NT2/D1 (cell line): ENCODE results near the gene MORN5.
A peak's percentile ranks its signal among the peaks of the same experiment; 100 is the strongest.

Experiments
- DNase-seq: peaks from one replicate; pipeline ENCODE4 v3.0.0-alpha.2; 2011; ENCODE audit warnings: low read depth, low spot score
- H3K27me3 ChIP-seq: 2 replicates; pipeline ENCODE4 v1.6.0; 2011; ENCODE audit warnings: mild to moderate bottlenecking; ENCODE audit not compliant: insufficient read length, insufficient read depth
- H3K36me3 ChIP-seq: 2 replicates; pipeline ENCODE4 v1.6.1; 2011; ENCODE audit warnings: mild to moderate bottlenecking, low read length, mixed read lengths; ENCODE audit not compliant: insufficient read depth, insufficient read length
- H3K4me1 ChIP-seq: 2 replicates; pipeline ENCODE4 v1.5.1; 2011; ENCODE audit not compliant: insufficient read depth, insufficient read length
- H3K4me3 ChIP-seq: 2 replicates; pipeline ENCODE4 v1.5.1; 2011; ENCODE audit warnings: low read depth; ENCODE audit not compliant: insufficient read length
- H3K9ac ChIP-seq: 2 replicates; pipeline ENCODE4 v1.6.0; 2011; ENCODE audit warnings: low read depth; ENCODE audit not compliant: insufficient read length
- H3K9me3 ChIP-seq: 2 replicates; pipeline ENCODE4 v1.5.1; 2011; ENCODE audit warnings: mild to moderate bottlenecking, low read length; ENCODE audit not compliant: insufficient read depth
- SUZ12 ChIP-seq: IDR thresholded peaks from 2 replicates; pipeline ENCODE4 v1.6.1; 2011; ENCODE audit not compliant: insufficient read length, insufficient read depth; ENCODE audit errors: extremely low read depth
- YY1 ChIP-seq: IDR thresholded peaks from 2 replicates; pipeline ENCODE4 v1.6.1; 2011; ENCODE audit not compliant: insufficient read length, insufficient read depth
- ZNF274 ChIP-seq: IDR thresholded peaks from 2 replicates; pipeline ENCODE4 v1.6.1; 2011; ENCODE audit warnings: mild to moderate bottlenecking, low read depth, low read length

The MORN5 gene

GRCh38 chr9:122151267-122151828 is 8.4 kb upstream of the MORN5 start:
- no peak for TF ChIP-seq YY1
- no peak for TF ChIP-seq ZNF274
- TF ChIP-seq SUZ12 = no peak
- no peak overlapping the region for H3K9ac ChIP-seq
- peaks cover 48% of the 10 kb centered on the region for H3K36me3 ChIP-seq
- DNase-seq = no peak
- H3K4me3 ChIP-seq = no peak overlapping the region
- no peaks in the 10 kb centered on the region for H3K27me3 ChIP-seq
- no peaks in the 10 kb centered on the region for H3K4me1 ChIP-seq
- no peaks in the 10 kb centered on the region for H3K9me3 ChIP-seq

- Histone ChIP-seq H3K36me3 (peaks cover 19% of the 10 kb centered on the region), H3K4me1 (no peaks in the 10 kb centered on the region), H3K27me3 (no peaks in the 10 kb centered on the region), H3K9ac (no peak overlapping the region), H3K4me3 (no peak overlapping the region), H3K9me3 (no peaks in the 10 kb centered on the region)
- no peak for TF ChIP-seq YY1
- no peak for TF ChIP-seq SUZ12
- no peak for TF ChIP-seq ZNF274
- no peak for DNase-seq
Observed at GRCh38 chr9:122155796-122156195, 3.9 kb upstream of the MORN5 start.

- Histone ChIP-seq H3K36me3 (peaks cover 4% of the 10 kb centered on the region), H3K4me3 (no peak overlapping the region), H3K9ac (no peak overlapping the region), H3K27me3 (no peaks in the 10 kb centered on the region), H3K4me1 (no peaks in the 10 kb centered on the region), H3K9me3 (peaks cover 12% of the 10 kb centered on the region)
- TF ChIP-seq SUZ12 (no peak), ZNF274 (no peak), YY1 (no peak)
- DNase-seq = peak; percentile 48
Observed at GRCh38 chr9:122158202-122158601, 1.5 kb upstream of the MORN5 start.

GRCh38 chr9:122159925-122160246 is 178 bp downstream of the MORN5 start:
- Histone ChIP-seq H3K4me3 (peak overlapping the region; percentile 13), H3K27me3 (no peaks in the 10 kb centered on the region), H3K36me3 (peaks cover 3% of the 10 kb centered on the region), H3K9ac (no peak overlapping the region), H3K9me3 (peaks cover 12% of the 10 kb centered on the region), H3K4me1 (no peaks in the 10 kb centered on the region)
- TF ChIP-seq SUZ12 (no peak), YY1 (no peak), ZNF274 (no peak)
- no peak for DNase-seq

- Histone ChIP-seq H3K36me3 (no peaks in the 10 kb centered on the region), H3K4me3 (no peak overlapping the region), H3K4me1 (no peaks in the 10 kb centered on the region), H3K9ac (no peak overlapping the region), H3K9me3 (peaks cover 12% of the 10 kb centered on the region), H3K27me3 (no peaks in the 10 kb centered on the region)
- no peak for DNase-seq
- TF ChIP-seq YY1 = no peak
- TF ChIP-seq ZNF274 = no peak
- TF ChIP-seq SUZ12 = no peak
Observed at GRCh38 chr9:122162415-122162814, 2.7 kb downstream of the MORN5 start.

- no peak for DNase-seq
- no peaks in the 10 kb centered on the region for H3K27me3 ChIP-seq
- no peak for TF ChIP-seq YY1
- TF ChIP-seq ZNF274 = no peak
- no peak for TF ChIP-seq SUZ12
- H3K9me3 ChIP-seq = peaks cover 12% of the 10 kb centered on the region
- H3K9ac ChIP-seq = no peak overlapping the region
- H3K4me1 ChIP-seq = no peaks in the 10 kb centered on the region
- H3K36me3 ChIP-seq = no peaks in the 10 kb centered on the region
- no peak overlapping the region for H3K4me3 ChIP-seq
Observed at GRCh38 chr9:122164286-122164685, 4.6 kb downstream of the MORN5 start.

GRCh38 chr9:122168356-122168755 is 8.6 kb downstream of the MORN5 start:
- no peak for TF ChIP-seq YY1
- Histone ChIP-seq H3K4me3 (no peak overlapping the region), H3K9me3 (no peaks in the 10 kb centered on the region), H3K9ac (no peak overlapping the region), H3K27me3 (no peaks in the 10 kb centered on the region), H3K4me1 (no peaks in the 10 kb centered on the region), H3K36me3 (no peaks in the 10 kb centered on the region)
- no peak for DNase-seq

GRCh38 chr9:122172131-122172530 is 12.4 kb downstream of the MORN5 start:
- no peaks in the 10 kb centered on the region for H3K36me3 ChIP-seq
- TF ChIP-seq SUZ12 = no peak
- TF ChIP-seq YY1 = no peak
- TF ChIP-seq ZNF274 = no peak
- H3K9me3 ChIP-seq = no peaks in the 10 kb centered on the region
- no peak for DNase-seq
- H3K4me1 ChIP-seq = no peaks in the 10 kb centered on the region
- no peaks in the 10 kb centered on the region for H3K27me3 ChIP-seq
- no peak overlapping the region for H3K4me3 ChIP-seq
- H3K9ac ChIP-seq = no peak overlapping the region
